Measurements from ENCODE around the gene GPR21.

Gene GPR21, protein sequence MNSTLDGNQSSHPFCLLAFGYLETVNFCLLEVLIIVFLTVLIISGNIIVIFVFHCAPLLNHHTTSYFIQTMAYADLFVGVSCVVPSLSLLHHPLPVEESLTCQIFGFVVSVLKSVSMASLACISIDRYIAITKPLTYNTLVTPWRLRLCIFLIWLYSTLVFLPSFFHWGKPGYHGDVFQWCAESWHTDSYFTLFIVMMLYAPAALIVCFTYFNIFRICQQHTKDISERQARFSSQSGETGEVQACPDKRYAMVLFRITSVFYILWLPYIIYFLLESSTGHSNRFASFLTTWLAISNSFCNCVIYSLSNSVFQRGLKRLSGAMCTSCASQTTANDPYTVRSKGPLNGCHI

DNA sequence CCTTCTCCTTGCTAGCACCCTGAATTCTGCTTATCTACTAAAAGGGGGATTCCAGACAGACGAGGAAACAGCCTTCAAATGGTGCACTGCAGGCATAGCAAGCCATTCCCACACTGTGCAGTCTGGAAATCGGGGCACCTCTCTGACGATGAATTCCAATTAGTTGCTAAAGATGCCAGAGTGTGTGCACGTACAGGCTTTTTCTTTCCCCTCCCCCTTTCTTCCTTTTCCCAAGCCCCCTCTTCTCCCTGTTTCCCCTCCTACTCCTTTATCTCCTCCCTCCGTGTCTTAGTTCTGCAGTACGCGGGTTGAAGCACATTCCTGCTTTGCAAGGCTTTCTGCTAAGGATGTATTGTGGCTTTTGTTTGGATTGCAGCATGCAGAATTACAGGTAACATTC, at the start of gene GPR21:
GPR21 (plus strand) TSS at position 316 of the 400 bp plus-strand sequence. CDS start 900 bp downstream, outside the sequence.
- DNase-seq (ENCODE audit: low spot score) = no peak

DNA sequence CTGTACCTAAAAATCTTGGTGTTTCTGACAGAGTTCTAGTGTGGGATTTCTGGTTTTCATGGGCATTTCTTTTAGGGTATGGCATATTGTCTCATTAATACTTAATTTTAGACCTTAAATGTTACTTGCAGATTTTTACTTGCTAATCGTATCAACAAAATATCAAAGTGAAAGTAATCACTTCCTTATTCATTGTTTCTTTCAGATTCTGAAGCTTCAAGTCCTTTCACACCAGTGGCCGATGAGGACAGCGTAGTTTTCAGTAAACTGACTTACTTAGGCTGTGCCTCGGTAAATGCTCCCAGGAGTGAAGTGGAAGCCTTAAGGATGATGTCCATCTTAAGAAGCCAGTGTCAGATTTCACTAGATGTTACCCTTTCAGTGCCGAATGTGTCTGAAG, 47.5 kb upstream of the GPR21 start:
- no peak for DNase-seq (ENCODE audit: low spot score)

- DNase-seq (ENCODE audit: low spot score) = no peak
Observed at GRCh38 chr9:122988141-122988540, 45.3 kb upstream of the GPR21 start.

- DNase-seq (ENCODE audit: low spot score) = no peak
Observed at GRCh38 chr9:122988920-122989621, 44.4 kb upstream of the GPR21 start.

DNA sequence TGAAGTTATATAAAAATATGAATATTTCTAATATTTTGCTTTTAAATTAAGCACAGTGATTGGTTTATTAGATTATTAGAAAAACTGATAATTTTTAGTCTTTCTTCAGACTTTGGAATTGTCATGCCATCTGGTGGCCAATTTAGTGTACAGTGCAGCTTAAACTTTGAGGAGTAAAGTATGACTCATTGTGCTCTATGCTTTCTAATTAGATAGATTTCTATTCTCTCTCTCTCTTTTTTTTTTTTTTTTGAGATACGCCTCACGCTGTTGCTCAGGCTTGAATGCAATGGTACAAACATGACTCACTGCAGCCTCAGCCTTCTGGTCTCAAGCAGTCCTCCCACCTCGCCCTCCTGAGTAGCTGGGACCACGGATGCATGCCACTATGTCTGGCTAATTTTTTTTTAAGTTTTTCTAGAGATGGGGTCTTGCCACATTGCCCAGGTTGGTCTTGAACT, 42.1 kb upstream of the GPR21 start:
- peak; percentile 57 for DNase-seq (ENCODE audit: low spot score)

- DNase-seq (ENCODE audit: low spot score) = no peak
Observed at GRCh38 chr9:122996586-122996985, 36.9 kb upstream of the GPR21 start.

DNA sequence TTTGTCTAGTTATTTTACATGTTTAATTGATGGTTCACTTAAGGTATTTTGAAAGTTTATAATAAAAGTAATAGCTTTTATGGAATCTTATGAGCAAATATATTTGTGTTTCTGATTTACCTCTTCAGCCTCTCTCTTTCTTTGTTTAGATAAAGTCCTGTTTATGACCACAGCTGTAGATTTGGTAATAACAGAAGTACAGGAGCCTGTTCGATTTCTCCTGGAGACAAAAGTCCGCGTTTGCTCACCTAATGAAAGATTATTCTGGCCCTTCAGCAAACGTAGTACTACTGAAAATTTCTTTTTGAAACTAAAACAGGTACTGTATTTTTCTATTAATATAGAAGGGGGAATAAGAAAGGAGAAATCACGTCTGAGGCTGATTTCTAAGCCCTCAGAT, 35.0 kb upstream of the GPR21 start:
- no peak for DNase-seq (ENCODE audit: low spot score)

- no peak for DNase-seq (ENCODE audit: low spot score)
Observed at GRCh38 chr9:123000371-123001068, 32.9 kb upstream of the GPR21 start.

- no peak for DNase-seq (ENCODE audit: low spot score)
Observed at GRCh38 chr9:123002754-123003153, 30.7 kb upstream of the GPR21 start.

- no peak for DNase-seq (ENCODE audit: low spot score)
Observed at GRCh38 chr9:123003466-123003865, 30.0 kb upstream of the GPR21 start.

DNA sequence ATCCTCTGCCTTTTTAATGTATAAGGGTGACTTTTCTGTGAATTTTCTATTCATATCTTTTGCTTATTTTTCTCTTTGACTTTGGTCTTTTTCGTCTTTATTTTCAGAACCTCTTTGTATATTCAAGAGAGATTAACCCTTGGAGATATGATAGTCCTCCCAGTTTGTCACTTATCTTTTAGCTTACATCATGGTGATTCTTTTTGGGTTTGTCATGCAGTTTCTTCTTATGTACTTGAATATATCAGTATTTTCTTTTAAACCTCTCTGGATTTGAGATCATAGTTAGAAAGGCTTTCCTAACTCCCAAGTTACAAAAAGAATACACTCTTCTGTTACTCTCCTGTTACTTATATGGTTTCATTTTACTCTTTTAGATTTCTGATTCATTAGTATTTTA, 27.5 kb upstream of the GPR21 start:
- DNase-seq (ENCODE audit: low spot score) = no peak

DNA sequence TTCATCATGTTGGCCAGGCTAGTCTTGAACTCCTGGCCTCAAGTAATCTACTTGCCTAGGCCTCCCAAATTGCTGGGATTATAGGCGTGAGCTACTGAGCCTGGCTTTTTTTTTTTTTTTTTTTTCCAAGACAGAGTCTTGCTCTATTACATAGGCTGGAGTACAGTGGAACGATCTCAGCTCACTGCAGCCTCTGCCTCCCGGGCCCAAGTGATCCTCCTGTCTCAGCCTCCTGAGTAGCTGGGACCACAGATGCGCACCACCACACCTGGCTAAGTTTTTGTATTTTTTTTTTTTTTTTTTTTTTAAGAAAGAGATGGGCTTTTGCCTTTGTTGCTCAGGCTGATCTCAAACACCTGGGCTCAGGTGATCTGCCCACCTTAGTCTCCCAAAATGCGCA, 26.2 kb upstream of the GPR21 start:
- DNase-seq (ENCODE audit: low spot score) = no peak

GRCh38 chr9:123008909-123009308, 24.6 kb upstream of the GPR21 start:
- DNase-seq (ENCODE audit: low spot score) = no peak

GRCh38 chr9:123011380-123011779, 22.1 kb upstream of the GPR21 start:
- DNase-seq (ENCODE audit: low spot score) = no peak

- DNase-seq (ENCODE audit: low spot score) = no peak
Observed at GRCh38 chr9:123011878-123012528, 21.5 kb upstream of the GPR21 start.

DNA sequence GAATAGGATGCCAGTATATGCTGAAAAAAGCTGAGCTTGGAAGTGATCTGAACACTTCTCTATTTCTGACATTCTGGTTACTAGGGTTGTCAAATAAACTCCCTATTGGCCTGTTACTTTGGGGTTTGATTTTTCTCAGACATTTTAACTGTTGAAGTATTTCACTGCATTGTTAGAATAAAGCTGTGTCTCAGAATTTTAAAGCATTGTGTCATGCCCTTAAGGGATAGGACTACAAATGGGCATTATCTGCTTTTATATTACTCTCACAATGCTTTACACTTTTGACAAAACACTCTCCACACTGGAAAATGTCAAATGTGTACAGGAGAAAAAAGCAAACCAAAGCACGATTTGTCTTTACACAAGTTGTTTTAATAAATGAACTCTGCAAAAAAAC, 16.8 kb upstream of the GPR21 start:
- no peak for DNase-seq (ENCODE audit: low spot score)

DNA sequence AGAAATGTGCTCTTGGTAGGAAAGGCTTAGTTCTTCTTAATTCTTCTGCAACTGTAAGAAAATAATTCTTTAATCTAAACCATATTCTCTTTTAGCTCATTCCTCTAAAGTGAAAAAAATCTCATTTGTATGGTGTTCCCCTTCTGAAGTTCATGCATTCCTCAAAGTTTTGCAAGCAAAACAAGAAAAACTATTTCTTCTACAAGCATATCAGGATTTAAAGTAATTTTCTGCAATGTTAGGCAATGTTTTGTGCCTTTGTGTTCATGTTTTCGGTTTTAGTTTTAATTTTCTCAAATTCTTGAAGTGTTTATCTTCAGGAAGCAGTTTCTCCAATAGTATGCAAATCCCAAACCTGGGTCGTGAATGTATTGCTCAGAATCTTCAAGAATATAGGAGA, 12.7 kb upstream of the GPR21 start:
- no peak for DNase-seq (ENCODE audit: low spot score)

DNA sequence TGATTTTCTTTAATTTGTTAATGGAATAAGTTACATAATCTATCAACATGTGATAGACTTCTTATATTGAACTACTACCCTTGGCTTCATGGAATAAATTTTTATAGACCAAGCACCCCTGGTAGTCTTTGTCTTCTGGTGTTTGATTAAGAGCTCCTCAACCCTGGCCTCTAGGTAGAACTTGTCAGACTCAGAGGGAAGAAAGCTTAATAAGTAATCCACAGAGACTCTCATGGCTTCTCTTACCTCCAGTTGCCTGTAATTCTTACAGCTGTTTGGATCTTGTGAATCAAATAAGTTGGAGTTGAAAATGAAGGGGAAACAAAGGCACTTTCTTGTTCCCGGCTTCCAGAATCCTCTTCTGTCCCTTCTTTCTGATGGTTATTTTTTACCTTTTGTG, 7.0 kb upstream of the GPR21 start:
- DNase-seq (ENCODE audit: low spot score) = no peak

GRCh38 chr9:123027517-123027916, 6.0 kb upstream of the GPR21 start:
- no peak for DNase-seq (ENCODE audit: low spot score)

- DNase-seq (ENCODE audit: low spot score) = no peak
Observed at GRCh38 chr9:123028136-123028535, 5.3 kb upstream of the GPR21 start.

GRCh38 chr9:123028973-123029372, 4.5 kb upstream of the GPR21 start:
- no peak for DNase-seq (ENCODE audit: low spot score)

- no peak for DNase-seq (ENCODE audit: low spot score)
Observed at GRCh38 chr9:123031963-123032362, 1.5 kb upstream of the GPR21 start.

Measured in CD4-positive, alpha-beta T cell treated with Interleukin-15 for 4 hours (primary cell).